GDM1 (cell line): ENCODE results near the gene TSR3.
A peak's percentile ranks its signal among the peaks of the same experiment; 100 is the strongest.

Experiments
- DNase-seq: peaks from one replicate; lab custom pipeline; 2025; lab: John Stamatoyannopoulos, UW

Gene TSR3

GRCh38 chr16:1351582-1352362 lies at the start of gene TSR3, which contains the start of gene GNPTG:
Gene TSR3 (minus strand): TSS chr16:1351878. CDS start chr16:1351804, 74 bp downstream.
Gene GNPTG (plus strand): TSS chr16:1351931. CDS start chr16:1351966, 35 bp downstream.
- DNase-seq = peak; percentile 86

GRCh38 chr16:1401061-1401757 lies 49.5 kb upstream of the TSR3 start:
- DNase-seq = no peak

DNA sequence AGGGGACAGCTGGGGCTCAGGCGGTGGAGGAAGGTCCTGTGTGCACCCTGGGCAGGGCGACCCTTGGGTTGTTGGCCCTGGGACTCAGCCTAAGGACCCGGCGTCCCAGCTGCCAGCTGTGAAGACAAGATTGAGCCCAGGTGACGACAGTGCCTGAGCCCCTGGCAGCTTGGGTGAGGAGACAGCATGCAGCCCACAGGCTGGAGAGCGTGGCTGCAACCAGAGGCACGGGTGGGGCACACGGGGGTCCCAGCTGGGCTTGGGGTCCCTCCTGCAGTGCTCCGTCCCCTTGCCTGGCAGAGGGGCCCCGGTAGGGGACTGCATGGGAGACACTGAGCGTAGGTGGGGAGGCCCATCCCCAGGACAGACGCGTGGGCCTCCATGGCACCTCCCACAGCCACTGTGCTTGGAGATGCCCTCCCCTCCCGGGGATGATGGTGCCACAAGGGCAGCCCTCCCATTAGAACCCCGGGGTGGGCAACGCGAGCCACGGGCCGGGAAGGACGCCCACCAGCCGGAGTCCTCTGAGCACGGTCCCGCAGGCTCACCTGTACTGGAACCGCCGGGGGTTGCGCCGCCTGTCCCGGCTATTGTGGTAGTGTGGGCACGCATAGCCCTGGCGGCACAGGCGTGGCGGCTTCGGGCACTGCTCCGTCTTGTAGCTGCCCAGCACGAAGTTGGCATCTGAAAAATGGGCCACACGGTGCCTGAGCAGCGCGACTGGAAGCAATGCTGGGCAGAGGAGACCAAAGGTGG lies 47.3 kb upstream of the TSR3 start:
- no peak for DNase-seq

GRCh38 chr16:1398351-1398750 lies 46.7 kb upstream of the TSR3 start:
- DNase-seq = no peak

- DNase-seq = no peak
Measured at GRCh38 chr16:1397779-1398178, 46.1 kb upstream of the TSR3 start.

DNA sequence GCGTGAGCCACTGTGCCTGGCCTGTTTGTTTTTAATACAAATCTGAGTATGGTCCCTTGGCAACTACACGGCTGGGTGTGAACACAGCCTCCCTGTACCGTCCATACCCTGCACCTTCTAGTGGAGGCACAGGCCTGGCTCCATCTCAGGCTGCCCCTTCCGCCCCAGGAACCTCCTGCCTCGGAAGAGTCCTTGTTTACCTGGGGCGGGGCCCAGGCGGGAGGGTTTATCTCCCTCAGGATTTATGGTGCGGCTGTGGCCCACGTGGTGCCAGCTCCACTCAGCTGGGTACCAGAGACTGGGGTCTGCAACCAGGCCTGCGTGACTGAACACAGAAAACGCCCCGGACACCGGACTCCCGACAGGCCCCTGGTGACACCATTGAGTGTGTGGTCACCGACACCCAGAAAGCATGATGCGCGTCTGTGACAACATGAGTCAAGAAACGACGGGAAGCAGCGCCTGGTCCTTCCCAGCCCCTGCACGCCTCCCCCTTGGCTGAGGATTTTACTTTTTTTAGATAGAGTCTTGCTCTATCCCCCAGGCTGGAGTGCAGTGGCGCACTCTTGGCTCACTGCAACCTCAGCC lies 43.9 kb upstream of the TSR3 start:
- DNase-seq = no peak

DNA sequence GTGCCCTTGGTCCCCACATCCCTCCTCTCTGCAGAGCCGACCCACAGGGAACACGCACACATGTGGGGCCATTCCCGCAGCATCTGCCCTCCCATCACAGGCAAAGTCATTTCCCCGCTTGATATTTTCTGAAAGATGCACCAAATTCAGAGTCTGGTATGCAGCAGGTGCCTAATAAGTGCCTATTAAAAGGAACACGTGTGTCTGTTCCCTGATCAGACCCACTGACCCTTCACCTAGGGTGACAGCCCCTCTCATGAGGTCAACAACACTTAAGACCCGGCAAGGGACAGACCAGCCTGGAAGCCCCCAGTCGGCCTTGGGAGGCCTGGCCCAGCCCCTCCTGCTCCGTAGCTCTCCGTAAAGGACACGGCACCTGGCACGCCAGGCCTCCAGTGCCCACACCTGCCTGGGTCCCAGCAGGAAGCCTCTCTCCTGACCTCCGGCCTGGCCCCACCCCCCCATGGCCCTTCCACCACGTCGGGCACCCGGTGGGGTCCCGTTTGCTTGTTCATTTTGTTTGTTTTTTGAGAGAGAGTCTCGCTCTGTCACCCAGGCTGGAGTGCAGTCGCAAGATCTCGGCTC lies 42.8 kb upstream of the TSR3 start:
- DNase-seq = no peak

GRCh38 chr16:1393613-1394176 lies 42.0 kb upstream of the TSR3 start:
- no peak for DNase-seq

DNA sequence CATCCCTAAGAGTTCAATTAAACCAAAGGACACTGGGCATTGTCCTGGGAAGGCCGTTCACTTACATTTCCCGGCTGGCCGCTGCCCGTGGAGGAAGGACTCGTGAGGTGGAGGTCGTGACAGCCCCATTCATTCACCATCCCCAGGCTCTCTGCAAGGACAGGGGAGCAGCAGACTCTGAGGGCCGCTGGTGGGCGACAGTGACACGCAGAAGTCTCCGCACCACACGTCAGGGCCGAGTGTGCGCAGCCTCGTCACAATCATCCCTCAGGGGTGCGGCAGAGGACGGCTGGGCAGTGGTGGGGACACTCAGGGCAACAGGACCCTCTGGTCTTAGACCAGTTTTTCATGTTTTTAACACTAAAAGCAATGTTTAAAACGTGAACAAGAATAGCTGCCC lies 41.1 kb upstream of the TSR3 start:
- DNase-seq = no peak

DNA sequence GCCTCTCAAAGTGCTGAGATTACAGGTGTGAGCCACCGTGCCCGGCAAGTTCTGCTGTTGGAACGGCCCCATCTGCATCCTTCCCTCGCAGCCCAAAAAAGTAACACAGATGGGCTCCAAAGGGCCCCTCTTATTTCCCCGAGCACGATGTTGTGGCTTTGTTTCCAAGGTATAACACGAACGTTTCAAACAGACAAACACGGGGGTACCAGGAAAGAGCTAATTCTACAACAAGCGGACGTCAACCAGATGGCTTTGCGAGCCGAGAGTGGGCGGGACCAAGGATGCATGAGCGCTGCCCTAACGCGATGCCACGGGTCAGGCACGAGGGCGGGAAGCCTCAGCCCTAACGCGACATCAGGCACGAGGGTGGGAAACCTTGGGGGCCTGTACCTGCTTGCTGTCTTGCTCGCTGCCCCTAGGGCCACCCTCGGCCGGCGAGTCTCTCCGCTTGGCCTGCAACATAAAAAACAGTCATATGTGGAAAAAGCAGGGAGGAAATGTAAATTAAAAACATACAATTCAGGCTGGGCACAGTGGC lies 38.6 kb upstream of the TSR3 start:
- no peak for DNase-seq

DNA sequence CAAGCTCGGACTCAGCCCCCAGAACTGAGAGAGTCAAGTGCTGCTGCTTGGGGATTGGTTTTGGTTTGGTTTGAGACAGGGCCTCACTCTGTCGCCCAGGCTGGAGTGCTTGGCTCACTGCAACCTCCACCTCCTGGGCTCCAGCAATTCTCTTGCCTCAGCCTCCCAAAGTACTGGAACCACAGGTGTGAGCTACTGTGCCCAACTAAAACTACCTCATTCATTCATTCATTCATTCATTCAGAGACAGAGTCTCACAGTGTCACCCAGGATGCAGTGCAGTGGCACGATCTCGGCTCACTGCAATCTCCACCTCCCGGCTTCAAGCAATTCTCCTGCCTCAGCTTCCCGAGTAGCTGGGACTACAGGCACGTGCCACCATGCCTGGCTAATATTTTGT lies 38.1 kb upstream of the TSR3 start:
- no peak for DNase-seq

- DNase-seq = no peak
Measured at GRCh38 chr16:1387331-1387730, 35.7 kb upstream of the TSR3 start.

DNA sequence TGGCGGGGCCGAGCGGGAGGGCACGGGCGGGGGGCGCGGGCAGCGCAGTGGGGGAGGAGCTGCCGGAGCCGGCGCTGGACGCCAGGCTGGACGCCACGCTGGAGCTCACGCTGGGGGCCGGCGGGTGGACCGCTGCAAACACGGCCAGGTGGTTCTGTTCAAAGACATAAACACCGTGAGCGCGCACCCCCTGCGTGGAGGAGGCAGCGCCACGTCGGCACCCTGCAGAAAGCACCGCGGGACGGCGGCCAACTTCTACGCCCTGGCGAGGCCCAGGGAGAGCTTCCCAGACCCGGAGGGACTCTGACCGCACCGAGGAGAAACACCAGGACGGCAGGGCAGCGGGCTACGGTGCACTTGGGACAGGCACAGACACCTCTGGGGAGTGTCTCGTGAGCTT lies 33.6 kb upstream of the TSR3 start:
- no peak for DNase-seq

GRCh38 chr16:1383556-1383955 lies 31.9 kb upstream of the TSR3 start:
- no peak for DNase-seq

DNA sequence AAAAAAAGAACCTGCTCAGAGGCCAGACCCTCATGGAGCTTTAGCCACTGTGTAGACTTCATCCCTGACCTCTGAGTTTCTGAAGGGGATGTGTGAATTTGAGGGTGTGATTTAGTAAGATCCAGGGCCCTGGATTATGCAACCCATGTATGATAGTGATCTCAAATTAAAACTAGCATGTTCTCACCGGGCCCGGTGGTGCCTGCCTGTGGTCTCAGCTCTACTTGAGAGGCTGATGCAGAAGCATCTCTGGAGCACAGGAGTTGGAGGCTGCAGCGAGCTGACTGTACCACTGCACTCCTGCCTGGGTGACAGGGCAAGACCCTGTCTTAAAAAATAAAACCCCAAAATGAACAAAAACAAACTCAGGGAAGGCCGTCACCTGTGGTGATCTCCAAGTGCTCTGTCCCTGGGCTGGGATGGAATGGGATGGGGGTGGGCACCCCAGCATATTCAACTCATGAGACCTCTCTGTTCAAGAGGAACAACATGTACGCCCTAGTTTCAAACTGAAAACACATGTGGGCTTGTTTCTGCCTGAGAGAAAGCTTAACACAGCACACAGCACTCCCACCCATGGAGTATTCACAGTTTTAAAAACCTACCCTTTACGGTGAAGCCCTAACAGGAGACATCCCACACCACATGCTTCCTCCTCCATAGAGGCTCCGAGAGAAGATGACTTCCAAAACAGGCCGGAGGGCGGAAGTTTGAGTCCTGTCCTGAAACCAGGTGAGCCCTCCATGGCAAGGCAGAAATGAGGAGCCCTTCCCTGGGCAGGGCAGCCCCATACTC lies 30.1 kb upstream of the TSR3 start:
- no peak for DNase-seq

GRCh38 chr16:1380195-1380594 lies 28.5 kb upstream of the TSR3 start:
- DNase-seq = no peak

- DNase-seq = peak; percentile 38
Measured at GRCh38 chr16:1379304-1380076, 27.8 kb upstream of the TSR3 start.

DNA sequence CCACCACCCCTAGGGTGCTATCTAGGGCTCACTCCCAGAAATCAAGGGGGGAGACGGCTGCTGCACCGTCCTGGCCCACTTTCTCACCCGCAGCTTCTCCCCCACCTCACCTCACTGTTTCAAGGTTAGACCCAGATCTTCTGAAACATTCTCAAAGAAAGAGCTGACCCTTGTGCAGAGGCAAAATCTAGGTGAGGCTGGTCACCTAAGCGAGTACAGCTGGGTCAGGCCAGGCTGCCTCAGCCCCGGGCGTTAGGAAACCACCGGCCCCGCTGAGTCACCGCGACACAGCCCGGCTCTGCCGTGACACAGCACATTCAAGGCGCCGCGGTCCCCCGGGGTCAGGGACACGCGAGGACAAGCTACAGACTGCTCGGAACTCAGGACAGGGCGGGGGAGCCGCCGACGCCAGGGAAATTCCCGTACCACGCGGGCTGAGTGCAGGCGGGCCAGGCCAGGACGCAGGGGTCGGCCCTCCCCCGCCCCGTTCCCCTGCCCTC lies 27.2 kb upstream of the TSR3 start:
- DNase-seq = peak; percentile 57

DNA sequence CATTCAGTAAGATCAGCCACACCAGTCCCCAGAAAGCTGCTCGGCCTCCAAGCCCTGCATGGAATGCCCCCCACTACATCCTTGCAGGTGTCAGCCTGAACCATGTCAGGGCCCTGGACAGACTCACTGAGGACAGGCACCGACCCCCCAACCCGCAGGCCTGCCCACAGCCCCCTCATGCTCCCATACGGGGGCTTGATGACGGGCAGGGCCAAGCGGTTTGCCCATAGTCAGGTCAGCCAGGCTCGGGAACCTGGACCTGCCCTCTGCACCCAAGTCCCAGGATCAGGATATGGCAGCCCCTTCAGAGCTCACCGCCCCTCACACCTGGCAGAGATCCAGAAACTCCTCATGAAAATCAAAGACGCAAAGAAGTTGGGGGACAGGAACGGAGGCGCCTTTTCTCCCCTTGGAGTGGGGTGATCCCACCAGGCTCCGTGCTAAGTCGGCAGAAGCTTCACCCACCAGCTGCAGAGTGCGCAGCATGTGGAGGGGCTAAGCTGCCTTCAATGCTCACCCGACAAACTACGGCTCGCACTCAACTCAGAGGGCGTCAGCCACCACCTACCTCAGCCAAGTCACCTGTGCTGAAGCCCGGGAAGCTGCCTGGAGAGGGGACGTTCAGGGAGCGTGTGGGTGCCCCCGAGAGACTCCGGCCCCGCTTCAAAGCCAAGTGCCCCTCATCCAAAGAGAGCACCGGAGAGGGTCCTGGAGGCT lies 26.6 kb upstream of the TSR3 start:
- no peak for DNase-seq
